Activated naive CD8-positive, alpha-beta T cell treated with anti-CD3 and anti-CD28 coated beads for 36 hours (primary cell): ENCODE measurements around the gene HHIPL1. TPM values are rescaled to one million over a fixed set of nuclear protein-coding genes. Genes with fewer than 3 reads are reported as not detected.

Experiments used
- DNase-seq: peaks from one replicate; pipeline ENCODE4 v3.0.0; 2021
- H3K27ac Mint-ChIP-seq: one replicate; pipeline ENCODE4 v1.8.0; 2022; ENCODE audit warnings: mild to moderate bottlenecking, moderate library complexity, mixed read lengths
- H3K27me3 Mint-ChIP-seq: one replicate; pipeline ENCODE4 v1.8.0; 2022; ENCODE audit warnings: mild to moderate bottlenecking, mixed read lengths
- H3K36me3 Mint-ChIP-seq: one replicate; pipeline ENCODE4 v1.8.0; 2021; ENCODE audit warnings: mild to moderate bottlenecking, mixed read lengths
- H3K4me1 Mint-ChIP-seq: one replicate; pipeline ENCODE4 v1.8.0; 2021; ENCODE audit warnings: mixed read lengths
- H3K4me3 Mint-ChIP-seq: one replicate; pipeline ENCODE4 v1.8.0; 2022; ENCODE audit warnings: mild to moderate bottlenecking, moderate library complexity, mixed read lengths
- H3K9me3 Mint-ChIP-seq: one replicate; pipeline ENCODE4 v1.8.0; 2022; ENCODE audit warnings: mixed read lengths
- total RNA-seq, 2 experiments: library from RNA; stranded (reverse); gene quantifications; one replicate each; pipeline ENCODE4 v1.2.3, GENCODE V29; 2021

Gene HHIPL1
- total RNA-seq, 2 experiments from 2014 or later, result 0.02 TPM; not detected in 1

DNA sequence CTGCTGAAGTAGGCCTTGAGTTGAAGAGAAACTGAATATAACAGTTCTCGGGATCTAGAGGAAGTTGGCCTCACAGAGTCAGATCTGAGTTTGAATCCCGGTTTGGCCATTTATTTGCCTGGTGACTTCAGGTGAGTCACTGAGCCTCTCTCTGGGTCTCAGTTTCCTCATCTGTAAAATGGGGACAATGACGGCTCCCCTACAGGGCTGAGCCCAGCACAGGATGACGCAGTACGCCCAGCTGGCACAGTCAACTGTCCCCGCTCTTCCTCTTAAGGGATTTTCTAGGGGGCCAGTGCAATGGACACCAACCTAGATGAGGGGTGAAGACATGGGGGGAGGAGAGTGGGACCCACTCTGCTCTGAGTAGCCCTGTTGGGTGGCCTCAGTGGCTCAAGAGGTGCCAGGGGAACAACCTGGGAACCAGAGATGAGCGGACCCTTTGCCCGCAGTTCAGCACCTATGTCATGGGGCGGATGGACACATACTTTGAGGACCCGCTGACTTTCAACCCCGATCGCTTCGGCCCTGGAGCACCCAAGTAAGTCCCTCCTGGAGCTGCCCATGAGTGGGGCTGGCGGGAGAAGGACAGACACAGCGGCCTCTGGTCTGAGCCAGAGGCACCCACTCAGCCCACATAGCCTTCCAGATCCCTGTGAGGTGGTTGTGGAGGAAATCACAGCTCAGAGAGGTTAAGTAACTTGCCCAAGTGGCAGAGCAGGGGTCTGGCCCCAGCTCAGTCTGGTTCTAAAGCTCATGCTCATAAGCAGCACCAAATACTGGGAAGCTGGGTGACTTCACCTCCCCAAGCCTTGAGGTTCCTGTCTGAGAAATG lies 80.2 kb downstream of the HHIPL1 start:
- H3K4me3 Mint-ChIP-seq, result no peak overlapping the region
- no peaks in the 10 kb centered on the region for H3K9me3 Mint-ChIP-seq
- DNase-seq, result no peak
- H3K36me3 Mint-ChIP-seq, result peaks cover 2% of the 10 kb centered on the region
- H3K27ac Mint-ChIP-seq, result no peak overlapping the region
- no peaks in the 10 kb centered on the region for H3K4me1 Mint-ChIP-seq
- peaks cover 21% of the 10 kb centered on the region for H3K27me3 Mint-ChIP-seq

DNA sequence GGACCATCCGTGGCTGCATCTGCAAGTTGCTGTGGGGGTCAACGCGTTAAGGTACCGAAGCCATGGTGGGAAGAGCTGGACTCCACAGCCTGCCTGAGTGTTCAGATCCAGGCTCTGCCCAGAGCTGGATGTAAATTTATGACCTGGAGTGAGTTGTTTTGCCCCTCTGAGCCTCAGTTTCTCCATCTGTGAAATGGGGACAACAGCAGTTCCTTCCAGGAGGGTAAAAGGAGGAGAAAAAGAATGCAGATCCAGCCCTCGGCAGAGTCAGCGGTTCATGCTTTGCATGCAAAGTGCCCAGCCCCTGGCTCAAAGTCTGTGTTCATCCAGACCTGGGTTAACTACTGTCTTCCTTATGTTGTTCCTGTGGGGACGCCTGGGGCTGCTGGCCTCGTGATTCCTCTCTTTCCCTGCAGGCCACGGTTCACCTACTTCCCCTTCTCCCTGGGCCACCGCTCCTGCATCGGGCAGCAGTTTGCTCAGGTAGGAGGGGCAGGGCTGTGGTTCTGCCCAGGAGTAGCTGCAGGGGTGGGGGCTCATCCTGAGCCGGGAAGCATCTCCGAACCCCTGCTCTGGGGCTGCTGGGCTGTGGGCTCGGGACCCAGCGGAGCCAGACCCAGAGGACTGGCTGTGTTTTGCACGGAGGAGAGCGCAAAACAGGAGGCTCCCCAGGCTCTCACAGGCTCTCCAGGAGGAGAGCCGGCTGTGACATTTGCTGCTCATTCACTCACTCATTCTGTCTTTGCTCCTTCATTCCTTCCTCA lies 81.0 kb downstream of the HHIPL1 start:
- Mint-ChIP-seq H3K4me1 (no peaks in the 10 kb centered on the region), H3K9me3 (no peaks in the 10 kb centered on the region), H3K4me3 (no peak overlapping the region), H3K36me3 (peaks cover 2% of the 10 kb centered on the region), H3K27me3 (peaks cover 26% of the 10 kb centered on the region), H3K27ac (no peak overlapping the region)
- no peak for DNase-seq

DNA sequence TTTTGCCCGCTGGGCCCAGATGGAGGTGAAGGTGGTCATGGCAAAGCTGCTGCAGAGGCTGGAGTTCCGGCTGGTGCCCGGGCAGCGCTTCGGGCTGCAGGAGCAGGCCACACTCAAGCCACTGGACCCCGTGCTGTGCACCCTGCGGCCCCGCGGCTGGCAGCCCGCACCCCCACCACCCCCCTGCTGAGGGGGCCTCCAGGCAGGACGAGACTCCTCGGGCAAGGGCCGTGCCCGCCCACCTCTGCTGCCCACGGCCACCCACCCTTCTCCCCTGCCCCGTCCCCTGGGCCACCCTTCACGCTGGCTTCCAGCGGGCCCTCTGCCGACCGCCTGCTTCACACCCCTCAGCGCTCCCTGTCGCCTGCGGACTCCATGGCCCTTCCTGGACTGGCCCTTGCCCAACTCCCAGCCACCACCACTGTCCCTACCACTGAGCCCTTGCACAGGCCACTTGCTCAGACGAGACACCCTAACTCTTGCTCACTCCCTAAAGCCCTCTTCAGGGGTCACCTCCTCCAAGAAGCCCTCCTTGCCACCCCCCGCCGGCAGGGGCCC lies 81.7 kb downstream of the HHIPL1 start:
- no peak overlapping the region for H3K4me3 Mint-ChIP-seq
- H3K27ac Mint-ChIP-seq, result no peak overlapping the region
- H3K4me1 Mint-ChIP-seq, result no peaks in the 10 kb centered on the region
- no peaks in the 10 kb centered on the region for H3K9me3 Mint-ChIP-seq
- no peak for DNase-seq
- peaks cover 2% of the 10 kb centered on the region for H3K36me3 Mint-ChIP-seq
- H3K27me3 Mint-ChIP-seq, result peaks cover 30% of the 10 kb centered on the region

DNA sequence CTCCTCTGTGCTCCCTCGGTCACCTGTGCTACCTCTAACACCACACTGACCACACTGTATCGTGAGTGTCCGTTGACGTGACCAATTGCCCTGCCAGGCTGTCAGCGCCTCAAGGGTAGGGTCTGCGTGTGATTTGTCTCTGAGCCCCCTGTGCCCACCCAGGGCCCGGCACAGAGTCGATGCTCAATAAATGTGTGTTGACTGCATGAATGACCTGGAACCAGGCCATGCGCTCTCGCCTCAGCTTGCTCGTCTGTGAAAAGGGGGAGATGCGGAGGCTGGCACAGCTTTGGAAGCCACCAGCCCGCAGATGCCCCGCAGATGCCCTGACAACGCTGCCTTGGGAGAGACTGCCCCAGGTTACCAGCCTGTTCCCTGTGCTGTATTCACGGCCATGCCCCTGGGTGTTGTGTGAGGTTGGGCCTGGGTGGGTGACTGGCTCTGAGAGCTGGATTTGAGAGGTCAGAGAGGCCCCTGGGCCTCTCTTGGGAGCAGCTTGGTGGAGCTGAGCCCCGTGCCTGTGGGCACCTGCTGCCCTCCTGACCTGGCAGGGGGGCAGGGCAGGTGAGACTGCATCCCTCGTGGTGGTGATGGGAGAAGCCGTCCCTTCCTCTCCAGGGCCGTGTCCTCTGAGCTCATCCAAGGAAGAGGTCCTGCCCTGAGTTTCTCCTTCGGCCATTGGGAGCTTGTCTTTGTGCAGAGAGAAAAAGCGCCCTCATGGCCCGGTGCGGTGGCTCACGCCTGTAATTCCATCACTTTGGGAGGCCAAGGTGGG lies 82.4 kb downstream of the HHIPL1 start:
- Mint-ChIP-seq H3K27ac (no peak overlapping the region), H3K27me3 (peaks cover 32% of the 10 kb centered on the region), H3K4me1 (no peaks in the 10 kb centered on the region), H3K9me3 (no peaks in the 10 kb centered on the region), H3K36me3 (peaks cover 1% of the 10 kb centered on the region), H3K4me3 (no peak overlapping the region)
- no peak for DNase-seq

- Mint-ChIP-seq H3K4me1 (no peaks in the 10 kb centered on the region), H3K9me3 (no peaks in the 10 kb centered on the region), H3K27me3 (peaks cover 36% of the 10 kb centered on the region), H3K4me3 (no peak overlapping the region), H3K36me3 (no peaks in the 10 kb centered on the region), H3K27ac (no peak overlapping the region)
- DNase-seq, result no peak
Measured at GRCh38 chr14:99728231-99728920, 83.4 kb downstream of the HHIPL1 start.

- no peaks in the 10 kb centered on the region for H3K9me3 Mint-ChIP-seq
- no peak for DNase-seq
- no peaks in the 10 kb centered on the region for H3K36me3 Mint-ChIP-seq
- peaks cover 37% of the 10 kb centered on the region for H3K27me3 Mint-ChIP-seq
- H3K27ac Mint-ChIP-seq, result no peak overlapping the region
- no peaks in the 10 kb centered on the region for H3K4me1 Mint-ChIP-seq
- H3K4me3 Mint-ChIP-seq, result no peak overlapping the region
Measured at GRCh38 chr14:99728981-99729451, 84.1 kb downstream of the HHIPL1 start.

Other genes with a start within 250 kb of the HHIPL1 start
- 10 to 100 TPM; 52.6 to 54.5 TPM for gene SETD3, start 164.3 kb upstream of the HHIPL1 start, total RNA-seq
- gene CCNK, start 163.7 kb upstream of the HHIPL1 start, total RNA-seq, result 100 to 1,000 TPM; 103 to 108 TPM
- gene CCDC85C, start 40.9 kb upstream of the HHIPL1 start, total RNA-seq, result 1 to 10 TPM; 6.3 to 8.9 TPM
- gene CYP46A1, start 39.2 kb downstream of the HHIPL1 start, total RNA-seq, result under 1 TPM; 0.16 to 0.18 TPM
- gene EML1, start 148.3 kb downstream of the HHIPL1 start, total RNA-seq, result 1 to 10 TPM in 1 of 2 experiments, under 1 TPM in 1; 0.36 to 1.0 TPM